Erythroblast (primary cell): ENCODE data around the gene METAP2.

Source experiments
- GATA1 ChIP-seq: IDR thresholded peaks from 2 replicates; pipeline ENCODE4 v1.6.1; 2011; ENCODE audit warnings: low read depth, mild to moderate bottlenecking, control low read depth, low read length, moderate library complexity
- POLR2A ChIP-seq: IDR thresholded peaks from 2 replicates; pipeline ENCODE4 v1.6.1; 2011; ENCODE audit warnings: mild to moderate bottlenecking, low read length

- no peak for TF ChIP-seq POLR2A
- TF ChIP-seq GATA1: no peak
These were observed 34.3 kb upstream of the METAP2 start for GRCh38 chr12:95439461-95440230.
